DMS79 treated with DMSO at 0.1 percent for 48 hours (cell line): Measurements from ENCODE around the gene CA11.
"Not testable (repeated sequence)": the region's sequence is repeated elsewhere in the genome, so short reads cannot be mapped to it uniquely, and the experiment has no call there.

Experiments used
- DNase-seq: peaks from one replicate; lab custom pipeline; 2025; lab: John Stamatoyannopoulos, UW

CA11 gene

GRCh38 chr19:48646001-48646721 lies at the start of gene CA11:
TSS of gene CA11 (minus strand) at chr19:48646187. CDS start at chr19:48645632, 555 bp downstream.
- peak; percentile 89 for DNase-seq

DNA sequence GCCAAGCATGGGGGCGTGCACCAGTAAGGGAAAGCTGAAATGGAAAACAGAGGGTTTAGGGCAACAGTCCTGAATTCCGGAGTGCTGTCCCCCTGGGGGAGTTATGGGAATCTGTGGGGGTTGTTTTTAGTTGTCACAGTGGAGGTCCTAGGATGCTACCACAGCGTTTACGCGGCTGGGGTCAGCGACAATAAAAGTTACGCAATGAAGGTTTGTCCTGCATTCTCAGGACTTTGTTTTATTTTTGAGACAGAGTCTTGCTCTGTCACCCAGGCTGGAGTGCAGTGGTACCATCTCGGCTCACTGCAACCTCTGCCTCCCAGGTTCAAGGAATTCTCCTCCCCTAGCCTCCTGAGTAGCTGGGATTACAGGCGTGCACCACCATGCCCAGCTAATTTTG lies 47.6 kb upstream of the CA11 start:
- not testable (repeated sequence) for DNase-seq

DNA sequence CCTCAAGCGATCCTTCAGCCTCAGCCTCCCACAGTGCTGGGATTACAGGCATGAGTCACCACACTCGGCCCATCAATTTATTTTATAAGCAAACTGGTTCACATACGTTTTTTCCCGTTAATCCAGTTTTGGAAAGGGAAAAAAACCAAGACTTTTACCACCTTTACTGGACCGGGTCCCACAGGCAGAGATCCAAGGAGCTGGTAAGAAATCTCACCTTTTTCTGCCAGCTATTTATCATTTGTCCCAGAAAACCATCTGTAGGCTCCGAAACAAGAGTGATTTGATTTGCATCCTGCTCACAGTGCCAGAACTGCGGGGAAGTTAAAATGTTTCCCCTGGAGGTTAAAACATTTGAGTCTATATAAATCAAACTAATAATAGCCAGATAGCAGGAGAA lies 43.5 kb upstream of the CA11 start:
- no peak for DNase-seq

- DNase-seq: no peak
These were observed 41.8 kb upstream of the CA11 start for GRCh38 chr19:48687776-48688175.

GRCh38 chr19:48686637-48687036 lies 40.6 kb upstream of the CA11 start:
- DNase-seq: not testable (repeated sequence)

DNA sequence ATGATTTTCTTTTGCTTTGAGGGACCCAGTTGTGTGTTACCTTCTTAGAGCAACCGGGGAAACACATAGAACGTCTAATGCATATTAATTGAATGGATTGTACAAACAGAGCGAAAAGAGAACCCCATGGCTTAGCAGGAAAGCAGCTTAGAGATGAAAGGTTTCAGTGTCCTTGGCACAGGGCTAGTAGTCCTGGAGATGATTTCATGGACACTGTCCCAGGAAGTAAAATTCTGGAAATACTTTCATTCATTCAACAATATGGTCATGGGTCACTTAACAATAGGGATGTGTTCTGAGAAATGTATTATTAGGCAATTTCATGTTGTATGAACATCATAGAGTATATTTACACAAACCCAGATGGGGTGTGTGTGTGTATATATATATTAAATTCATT lies 40.1 kb upstream of the CA11 start:
- no peak for DNase-seq

DNA sequence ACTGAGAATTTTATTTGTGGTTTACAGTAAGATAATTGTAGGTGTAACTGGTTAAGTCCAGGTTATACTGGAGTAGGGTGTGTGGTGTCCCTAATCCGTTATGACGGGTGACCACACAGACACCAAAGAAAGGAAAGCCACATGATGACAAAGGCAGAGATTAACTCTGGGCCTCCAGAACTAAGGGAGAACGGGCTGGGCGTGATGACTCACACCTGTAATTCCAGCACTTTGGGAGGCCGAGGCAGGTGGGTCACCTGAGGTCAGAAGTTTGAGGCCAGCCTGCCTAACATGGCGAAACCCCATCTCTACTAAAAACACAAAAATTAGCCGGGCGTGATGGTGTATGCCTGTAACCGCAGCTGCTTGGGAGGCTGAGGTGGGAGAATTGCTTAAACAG lies 39.6 kb upstream of the CA11 start:
- DNase-seq: no peak

GRCh38 chr19:48683349-48683748 lies 37.4 kb upstream of the CA11 start:
- no peak for DNase-seq

DNA sequence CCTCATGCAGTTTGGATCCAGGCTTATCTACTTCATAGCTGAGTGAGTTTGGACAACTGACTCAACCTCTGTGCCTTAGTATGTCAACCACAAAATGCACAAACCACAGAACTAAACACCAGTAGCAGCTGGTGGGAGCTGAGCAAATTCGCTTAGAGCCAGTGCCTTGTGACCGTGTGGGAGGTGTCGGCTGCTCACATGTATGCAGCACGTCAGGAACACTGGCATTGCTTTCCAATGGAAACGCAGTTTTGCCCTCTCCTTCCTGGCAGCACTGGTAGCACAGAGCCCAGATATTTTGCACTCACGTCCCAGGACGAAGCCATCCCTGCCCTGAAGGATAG lies 35.1 kb upstream of the CA11 start:
- no peak for DNase-seq

- no peak for DNase-seq
These were observed 34.6 kb upstream of the CA11 start for GRCh38 chr19:48680436-48681126.

DNA sequence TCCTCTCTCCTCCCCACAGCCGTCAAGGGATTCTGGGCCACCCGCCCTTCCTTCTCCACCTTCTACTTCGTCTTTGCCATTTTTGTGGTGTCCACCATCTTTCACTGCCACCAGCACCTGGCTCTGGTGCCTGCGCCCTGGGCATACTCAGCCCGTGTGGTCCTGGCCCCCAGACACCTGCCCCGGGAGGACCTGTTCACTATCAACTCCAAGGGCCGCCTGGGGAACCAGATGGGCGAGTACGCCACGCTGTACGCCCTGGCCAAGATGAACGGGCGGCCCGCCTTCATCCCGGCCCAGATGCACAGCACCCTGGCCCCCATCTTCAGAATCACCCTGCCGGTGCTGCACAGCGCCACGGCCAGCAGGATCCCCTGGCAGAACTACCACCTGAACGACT lies 34.0 kb upstream of the CA11 start:
- DNase-seq: not testable (repeated sequence)

DNA sequence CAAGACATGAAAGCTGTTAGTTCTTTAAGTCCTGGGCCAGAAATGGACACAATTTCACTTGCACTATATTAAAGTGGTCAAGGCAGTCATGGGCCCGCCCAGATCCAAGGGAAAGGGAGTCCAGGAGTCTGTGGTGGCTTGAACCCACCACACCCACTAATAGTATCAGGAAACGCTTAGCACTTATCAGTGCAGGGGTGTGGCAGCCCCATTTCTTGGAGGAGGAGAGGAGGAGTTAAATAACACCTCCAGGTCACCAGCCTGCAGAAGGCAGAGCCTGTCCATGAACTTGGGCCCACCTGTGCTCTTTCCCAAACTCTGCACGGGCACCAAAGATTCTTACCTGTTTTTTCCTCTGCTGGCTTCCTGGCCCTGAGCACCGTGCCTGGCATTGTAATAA lies 32.2 kb upstream of the CA11 start:
- no peak for DNase-seq

GRCh38 chr19:48676887-48677286 lies 30.9 kb upstream of the CA11 start:
- no peak for DNase-seq

DNA sequence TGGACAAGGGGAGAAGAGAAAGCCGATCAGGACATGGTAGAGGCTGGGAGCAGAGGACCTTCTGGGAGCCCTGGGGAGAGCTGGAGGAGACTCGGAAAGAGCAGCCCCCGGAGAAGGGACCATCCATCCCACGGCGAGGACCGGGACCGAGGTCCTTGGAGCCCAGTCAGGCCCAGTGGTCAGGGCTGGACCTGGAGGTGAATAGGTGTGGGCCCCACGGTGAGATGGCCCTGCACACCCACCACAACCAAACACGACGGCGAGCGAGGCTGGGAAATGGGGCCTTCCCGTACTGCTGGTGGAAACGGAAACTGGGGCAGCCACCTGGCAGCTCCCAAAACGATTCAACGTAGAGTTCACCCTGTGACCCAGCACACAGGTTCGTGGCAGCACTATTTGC lies 30.5 kb upstream of the CA11 start:
- DNase-seq: no peak

DNA sequence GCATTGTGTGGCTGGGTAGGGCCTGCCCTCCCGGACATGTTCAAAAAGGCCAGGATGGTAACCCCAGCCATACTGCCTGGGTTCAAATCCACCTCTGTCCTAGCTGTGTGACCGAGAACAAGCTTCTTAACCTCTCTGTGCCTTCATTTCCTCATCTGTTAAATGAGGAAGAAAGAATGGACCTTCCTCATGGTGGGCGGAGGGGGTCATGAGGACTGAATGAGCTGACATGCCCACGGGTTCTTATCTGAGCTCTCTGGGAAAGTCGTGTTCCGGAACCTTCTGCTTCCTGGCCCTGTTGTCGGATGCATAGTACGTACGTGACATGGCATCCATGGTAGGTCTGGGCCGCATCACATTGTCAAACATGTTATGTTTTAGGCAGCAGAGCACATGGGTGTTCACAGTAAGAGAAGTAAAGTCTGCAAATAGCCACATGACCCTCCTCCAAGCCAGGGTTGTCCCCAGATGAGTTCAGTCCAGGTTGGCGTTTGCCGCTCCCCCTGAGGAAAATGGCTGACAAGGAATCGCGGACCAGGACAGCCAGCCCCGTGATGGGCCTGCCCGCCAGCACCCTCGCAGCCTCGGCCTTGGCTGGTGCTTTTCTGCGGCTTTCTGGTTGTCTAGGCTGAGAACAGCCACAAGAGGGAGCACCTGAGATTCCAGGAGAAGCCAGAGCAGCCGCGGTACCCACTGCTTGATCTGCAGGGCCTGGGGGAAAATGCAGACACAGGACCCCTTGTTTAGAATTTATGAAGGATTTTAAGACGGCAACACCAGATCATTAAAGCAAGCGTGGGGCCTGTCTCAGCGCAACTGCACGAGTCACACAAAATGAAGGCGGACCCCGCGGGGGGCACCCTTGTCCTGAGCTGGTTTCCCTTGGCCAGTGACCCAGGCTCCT lies 29.2 kb upstream of the CA11 start:
- peak; percentile 88 for DNase-seq

DNA sequence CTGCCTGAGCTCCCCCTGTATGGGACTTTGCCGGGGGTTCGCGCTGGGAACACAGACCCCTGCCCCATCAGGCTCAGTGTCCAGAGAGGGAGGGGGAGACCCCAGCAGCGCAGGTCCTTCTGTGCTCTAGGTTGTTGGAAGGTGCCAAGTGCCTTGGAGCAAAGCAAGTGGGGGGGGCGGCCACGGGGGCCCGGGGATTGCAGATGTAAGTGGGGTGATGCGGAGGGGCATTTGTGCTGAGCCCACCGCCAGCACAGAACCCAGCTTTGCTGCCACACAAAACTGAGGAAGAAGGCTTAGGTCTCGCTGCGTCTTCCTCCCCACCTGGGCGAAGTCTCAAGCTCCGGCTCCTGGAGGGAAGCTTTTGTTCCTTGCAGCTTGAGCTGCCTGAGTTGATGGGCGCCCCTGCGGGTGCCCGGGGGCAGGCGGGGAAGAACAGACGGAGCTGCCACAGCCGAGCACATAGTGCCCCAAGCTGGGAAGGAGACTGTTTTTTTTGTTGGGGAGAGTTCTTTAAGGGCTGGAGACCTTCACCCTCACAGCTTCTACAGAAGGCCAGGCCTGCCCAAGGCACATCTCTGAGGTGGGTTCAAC lies 28.3 kb upstream of the CA11 start:
- no peak for DNase-seq

DNA sequence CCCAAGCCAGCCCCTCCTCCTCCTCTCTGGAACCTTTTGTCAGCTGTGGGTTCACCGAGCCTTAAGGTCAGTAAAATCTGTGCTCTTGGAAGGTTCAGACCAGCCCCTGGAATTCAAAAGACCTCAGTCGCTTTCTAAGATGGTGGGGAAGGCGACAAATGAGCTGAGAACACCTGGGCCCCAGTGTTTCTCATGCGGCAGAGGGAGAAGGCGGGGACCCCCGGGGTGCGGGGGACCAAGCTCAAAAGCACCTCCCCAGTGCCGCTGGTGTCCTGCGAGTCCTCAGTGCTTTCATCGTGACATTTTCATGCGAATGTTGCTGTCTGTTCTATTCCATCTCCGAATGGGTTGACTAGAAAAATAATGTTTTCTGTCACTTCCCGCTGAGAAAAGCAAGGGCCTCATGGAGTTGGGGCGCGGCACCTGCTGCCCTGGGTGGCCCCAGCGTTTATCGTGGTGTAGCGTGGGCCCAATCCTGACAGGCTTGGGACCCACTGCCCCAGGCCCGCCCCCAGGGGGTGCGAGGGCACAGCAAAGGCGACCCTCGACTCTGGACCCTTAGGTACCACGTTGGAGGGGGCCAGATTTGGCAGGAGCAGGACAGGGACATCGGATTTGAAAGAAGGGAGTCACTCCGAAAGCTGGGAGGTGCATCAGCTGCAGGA lies 27.6 kb upstream of the CA11 start:
- DNase-seq: no peak

DNA sequence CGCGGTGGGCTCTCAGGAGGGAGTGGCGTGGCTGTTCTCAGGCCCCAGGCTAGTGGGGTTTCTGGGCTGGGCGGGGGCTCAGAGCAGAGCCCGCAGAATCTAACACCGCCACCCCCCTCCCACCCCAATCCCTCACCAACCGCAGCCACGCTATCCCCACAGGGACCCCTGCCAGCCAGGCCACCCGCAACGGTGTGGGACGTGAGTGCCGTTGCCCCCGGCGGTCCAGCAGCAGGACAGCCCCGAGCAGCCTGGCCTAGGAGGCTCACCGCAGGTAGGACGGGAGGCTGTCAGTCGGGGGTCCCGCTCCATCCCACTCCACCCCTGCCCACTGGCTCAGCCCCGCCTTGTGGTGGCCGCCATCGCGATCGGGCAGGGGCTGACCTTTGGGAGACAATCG lies 27.0 kb upstream of the CA11 start, which contains the start of gene NTN5:
NTN5 (minus strand) TSS at position 24 of the 400 bp plus-strand sequence. CDS start 2,031 bp downstream, outside the sequence.
- DNase-seq: no peak

- DNase-seq: no peak
These were observed 25.5 kb upstream of the CA11 start for GRCh38 chr19:48671446-48671995.

DNA sequence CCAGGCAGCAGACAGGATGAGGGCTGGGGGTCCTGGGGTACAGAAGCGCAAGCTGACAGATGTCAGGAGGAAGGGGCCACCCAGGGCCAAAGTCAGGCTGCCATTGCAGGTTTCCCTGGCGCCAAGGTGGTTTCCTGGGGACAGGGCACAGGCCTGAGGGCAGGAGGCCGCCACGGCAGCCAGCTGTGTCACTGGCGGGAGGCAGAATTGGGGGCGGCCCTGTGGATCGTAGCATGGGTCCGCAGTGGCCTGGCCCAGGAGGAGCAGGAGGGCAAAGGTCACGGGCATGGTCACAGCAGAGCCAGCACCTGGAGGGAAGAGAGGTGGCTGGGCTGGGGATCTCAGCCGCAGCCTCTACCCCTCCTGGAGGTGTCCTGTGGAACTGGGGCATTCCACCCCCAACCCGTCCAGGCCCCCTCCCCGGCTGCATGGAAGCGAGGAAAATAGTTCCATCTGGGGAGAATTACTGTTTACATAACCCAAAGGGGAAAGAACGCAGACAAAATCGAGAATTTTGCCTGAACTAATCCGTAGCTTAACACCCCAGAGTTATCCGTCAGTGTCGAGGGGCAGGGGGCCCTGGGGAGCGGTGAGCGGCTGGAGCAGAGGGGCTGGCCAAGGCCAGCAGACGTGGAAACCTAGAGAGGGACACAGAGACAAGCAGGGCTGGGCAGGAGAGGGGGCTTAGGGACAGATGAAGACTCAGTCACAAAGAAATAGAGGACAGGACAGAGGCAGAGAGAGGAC lies 24.9 kb upstream of the CA11 start:
- DNase-seq: no peak
